PC-3 (cell line): ENCODE measurements around the gene KBTBD4. TPM values are rescaled to one million over a fixed set of nuclear protein-coding genes. Genes with fewer than 3 reads are reported as not detected.
"Not testable (repeated sequence)": the region's sequence is repeated elsewhere in the genome, so short reads cannot be mapped to it uniquely, and the experiment has no call there.

Experiments used
- ATAC-seq: fragments of 200-7000 bp; cut with Tn5 transposase; 2 replicates; pipeline ENCODE4 v1.9.1; 2020; ENCODE audit warnings: mild to moderate bottlenecking, moderate library complexity
- BruUV-seq: library from RNA; stranded (reverse); fragments of 400-500 nt; replicated peaks from 2 replicates; lab custom pipeline; 2021; lab: Mats Ljungman, UMichigan
- CTCF ChIA-PET: fragments of 300-600 bp; sonication (Branson Sonifier 250); formaldehyde crosslinking; loops from one replicate; lab custom pipeline; 2022; ENCODE audit warnings: antibody characterized with exemption; lab: Charles Lee
- POLR2A ChIA-PET: fragments of 300-600 bp; sonication (Branson Sonifier 250); formaldehyde crosslinking; loops from one replicate; lab custom pipeline; 2022; ENCODE audit warnings: antibody characterized with exemption; ENCODE audit not compliant: unreplicated experiment; lab: Charles Lee
- DNase-seq: peaks from one replicate; pipeline ENCODE4 v3.0.0-alpha.2; 2015
- H2AFZ ChIP-seq: fragments of 300-600 bp; sonication (generic); 2 replicates; pipeline ENCODE4 v1.6.0; 2016; ENCODE audit warnings: antibody characterized with exemption, low read length
- H3F3A ChIP-seq: fragments of 300-600 bp; sonication (generic); one replicate; pipeline ENCODE4 v1.6.0; 2017; ENCODE audit warnings: antibody characterized with exemption, low read length, control low read depth, mild to moderate bottlenecking; ENCODE audit not compliant: unreplicated experiment
- H3K27ac ChIP-seq: fragments of 300-600 bp; sonication (generic); 2 replicates; pipeline ENCODE4 v1.5.1; 2016; ENCODE audit warnings: mild to moderate bottlenecking, low read length
- H3K27me3 ChIP-seq: fragments of 300-600 bp; sonication (generic); 2 replicates; pipeline ENCODE4 v1.6.1; 2016; ENCODE audit warnings: low read length, mixed read lengths
- H3K36me3 ChIP-seq: fragments of 300-600 bp; sonication (generic); 2 replicates; pipeline ENCODE4 v1.6.1; 2016; ENCODE audit warnings: low read depth, mixed run types, low read length, mixed read lengths
- H3K4me1 ChIP-seq: fragments of 300-600 bp; sonication (generic); 2 replicates; pipeline ENCODE4 v1.5.1; 2016; ENCODE audit warnings: low read length; ENCODE audit not compliant: insufficient read depth
- H3K4me2 ChIP-seq: fragments of 300-600 bp; sonication (generic); 2 replicates; pipeline ENCODE4 v1.6.0; 2016; ENCODE audit warnings: low read length
- H3K4me3 ChIP-seq: fragments of 300-600 bp; sonication (generic); 2 replicates; pipeline ENCODE4 v1.5.1; 2016; ENCODE audit warnings: mild to moderate bottlenecking, low read length, mixed read lengths
- H3K79me2 ChIP-seq: fragments of 300-600 bp; sonication (generic); 2 replicates; pipeline ENCODE4 v1.6.1; 2017; ENCODE audit warnings: low read length, mixed read lengths
- H3K9ac ChIP-seq: fragments of 300-600 bp; sonication (generic); 2 replicates; pipeline ENCODE4 v1.6.0; 2016; ENCODE audit warnings: mild to moderate bottlenecking, low read length
- H3K9me2 ChIP-seq: fragments of 300-600 bp; sonication (generic); replicated peaks from 2 replicates; pipeline ENCODE4 v1.6.1; 2016; ENCODE audit warnings: mixed run types, low read length, mixed read lengths
- H3K9me3 ChIP-seq: fragments of 300-600 bp; sonication (generic); 2 replicates; pipeline ENCODE4 v1.6.1; 2016; ENCODE audit warnings: low read length, mixed read lengths
- H4K20me1 ChIP-seq: fragments of 300-600 bp; sonication (generic); 2 replicates; pipeline ENCODE4 v1.6.1; 2016; ENCODE audit warnings: low read length, mixed read lengths
- CTCF ChIP-seq: fragments of 300-600 bp; sonication (generic); conservative IDR thresholded peaks from 2 replicates; pipeline ENCODE4 v1.5.1; 2017; ENCODE audit warnings: antibody characterized with exemption, low read depth, mild to moderate bottlenecking, low read length
- EZH2 ChIP-seq: fragments of 300-600 bp; sonication (generic); IDR thresholded peaks from one replicate; pipeline ENCODE4 v1.6.1; 2017; ENCODE audit warnings: antibody characterized with exemption, mild to moderate bottlenecking, low read length; ENCODE audit not compliant: unreplicated experiment
- EZH2phosphoT487 ChIP-seq: fragments of 300-600 bp; sonication (generic); IDR thresholded peaks from 2 replicates; pipeline ENCODE4 v1.6.1; 2018; ENCODE audit warnings: mild to moderate bottlenecking, antibody characterized with exemption, low read length, borderline replicate concordance
- intact Hi-C: fragments of 100-400 bp; cut with micrococcal nuclease; formaldehyde crosslinking; loops from 2 replicates; pipeline ENCODE4 v1.9.0; 2023
- total RNA-seq: library from RNA; depleted of rRNA; stranded (reverse); fragments of >200 nt; gene quantifications from 2 replicates; pipeline ENCODE4 v1.2.3, GENCODE V29; 2014

KBTBD4 gene
- total RNA-seq, 1 experiment from 2014 or later: 9.8 TPM

- Histone ChIP-seq H3K27me3 (no peaks in the 10 kb centered on the region), H3K4me2 (no peak overlapping the region), H3K36me3 (no peaks in the 10 kb centered on the region), H3F3A (no peaks in the 10 kb centered on the region), H3K9me2 (no peaks in the 10 kb centered on the region), H3K4me3 (no peak overlapping the region), H3K27ac (no peak overlapping the region), H3K9me3 (no peaks in the 10 kb centered on the region), H3K9ac (no peak overlapping the region), H3K79me2 (no peaks in the 10 kb centered on the region), H4K20me1 (no peaks in the 10 kb centered on the region), H3K4me1 (no peaks in the 10 kb centered on the region), H2AFZ (no peak overlapping the region)
- no TSS peak for BruUV-seq
- intact Hi-C loops: no loop called here
- ChIA-PET POLR2A (no interaction called here), CTCF (no interaction called here)
- ATAC-seq (no peak), DNase-seq (no peak)
- TF ChIP-seq EZH2 (no peak), EZH2phosphoT487 (no peak), CTCF (no peak)
Observed at GRCh38 chr11:47558695-47559094, 20.1 kb downstream of the KBTBD4 start.

GRCh38 chr11:47557004-47557403, 21.8 kb downstream of the KBTBD4 start:
- H3K27me3 ChIP-seq: not testable (repeated sequence)

DNA sequence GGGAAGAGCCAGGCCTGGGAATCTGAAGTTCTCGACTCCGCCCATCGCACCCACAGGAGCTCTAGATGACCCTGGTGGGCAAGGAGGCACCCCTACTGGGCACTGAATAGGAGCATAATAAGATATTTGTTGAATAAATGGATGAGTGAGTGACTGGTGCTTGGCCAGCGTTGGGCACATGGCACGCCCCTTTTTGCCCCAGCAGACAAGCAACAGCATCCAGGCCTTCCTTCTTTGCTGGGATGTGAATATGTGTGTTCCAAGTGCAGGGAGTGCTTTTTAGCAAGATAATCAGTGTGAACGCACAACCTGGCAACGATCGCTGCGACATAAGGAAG, 25.4 kb downstream of the KBTBD4 start:
- POLR2A ChIA-PET: no interaction called here
- Histone ChIP-seq H3K4me2 (peak overlapping the region; percentile 93), H3K27me3 (no peaks in the 10 kb centered on the region), H3F3A (no peaks in the 10 kb centered on the region), H3K36me3 (peaks cover 12% of the 10 kb centered on the region; the same call in 1 of the 2 replicates), H3K9me2 (no peaks in the 10 kb centered on the region), H3K9ac (peak overlapping the region; percentile 98), H3K79me2 (peaks cover 46% of the 10 kb centered on the region), H3K4me1 (peaks cover 12% of the 10 kb centered on the region), H3K9me3 (no peaks in the 10 kb centered on the region), H3K4me3 (peak overlapping the region; percentile 93), H3K27ac (no peak overlapping the region), H2AFZ (peak overlapping the region; percentile 99), H4K20me1 (peaks cover 23% of the 10 kb centered on the region)
- DNase-seq (no peak), ATAC-seq (peak; percentile 49)
- CTCF ChIA-PET: interaction anchor here (0.6 kb wide), 3 partner anchors 31 to 118 kb away, joined by 3 to 4 read pairs (median 3); no protein-coding TSS in a partner anchor
- intact Hi-C loops: no loop called here
- BruUV-seq: no TSS peak
- TF ChIP-seq EZH2phosphoT487 (no peak), EZH2 (no peak), CTCF (no peak)

More at GRCh38 chr11:47557004-47557403, 21.8 kb downstream of the KBTBD4 start:
- H3K4me2 ChIP-seq, H3K79me2 ChIP-seq, H2AFZ ChIP-seq, H3K27ac ChIP-seq, ATAC-seq, H3K4me3 ChIP-seq, CTCF ChIA-PET, H3K9me3 ChIP-seq, H3K4me1 ChIP-seq, POLR2A ChIA-PET, DNase-seq, H4K20me1 ChIP-seq, intact Hi-C loops, H3K36me3 ChIP-seq, H3K9ac ChIP-seq, H3K9me2 ChIP-seq, H3F3A ChIP-seq, BruUV-seq: not testable (repeated sequence)
